AML-193 (cell line): ENCODE results near the gene CGB8.
A peak's percentile ranks its signal among the peaks of the same experiment; 100 is the strongest.
"Not testable (repeated sequence)": the region's sequence is repeated elsewhere in the genome, so short reads cannot be mapped to it uniquely, and the experiment has no call there.

ENCODE experiments used
- DNase-seq, 2 experiments: peaks; one replicate each; lab custom pipeline; 2025; lab: John Stamatoyannopoulos, UW

The CGB8 gene

DNA sequence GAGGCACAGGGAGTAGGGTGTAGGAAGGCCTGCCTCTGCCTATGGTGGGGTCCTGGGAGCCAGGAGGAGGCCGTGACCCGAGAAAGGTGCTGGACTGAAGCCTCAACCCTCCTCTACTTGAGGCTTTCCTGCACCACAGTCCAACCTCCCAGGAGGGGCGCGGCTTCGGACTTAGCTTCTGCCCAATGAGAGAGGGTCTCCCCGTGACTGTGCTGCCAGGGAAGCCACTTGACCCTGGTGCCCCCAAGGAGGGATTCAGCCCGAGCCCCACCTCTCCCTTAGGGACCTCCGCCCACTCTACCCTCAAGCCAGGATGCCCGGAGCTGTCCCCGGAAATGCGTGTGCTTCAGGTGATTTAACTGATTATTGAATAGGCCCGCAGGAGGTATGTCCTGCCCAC is at the start of gene CGB8:
TSS of gene CGB8 (minus strand) at position 101 of the 400 bp plus-strand sequence. CDS start 372 bp downstream, outside the sequence.
- DNase-seq, result not testable (repeated sequence)

DNA sequence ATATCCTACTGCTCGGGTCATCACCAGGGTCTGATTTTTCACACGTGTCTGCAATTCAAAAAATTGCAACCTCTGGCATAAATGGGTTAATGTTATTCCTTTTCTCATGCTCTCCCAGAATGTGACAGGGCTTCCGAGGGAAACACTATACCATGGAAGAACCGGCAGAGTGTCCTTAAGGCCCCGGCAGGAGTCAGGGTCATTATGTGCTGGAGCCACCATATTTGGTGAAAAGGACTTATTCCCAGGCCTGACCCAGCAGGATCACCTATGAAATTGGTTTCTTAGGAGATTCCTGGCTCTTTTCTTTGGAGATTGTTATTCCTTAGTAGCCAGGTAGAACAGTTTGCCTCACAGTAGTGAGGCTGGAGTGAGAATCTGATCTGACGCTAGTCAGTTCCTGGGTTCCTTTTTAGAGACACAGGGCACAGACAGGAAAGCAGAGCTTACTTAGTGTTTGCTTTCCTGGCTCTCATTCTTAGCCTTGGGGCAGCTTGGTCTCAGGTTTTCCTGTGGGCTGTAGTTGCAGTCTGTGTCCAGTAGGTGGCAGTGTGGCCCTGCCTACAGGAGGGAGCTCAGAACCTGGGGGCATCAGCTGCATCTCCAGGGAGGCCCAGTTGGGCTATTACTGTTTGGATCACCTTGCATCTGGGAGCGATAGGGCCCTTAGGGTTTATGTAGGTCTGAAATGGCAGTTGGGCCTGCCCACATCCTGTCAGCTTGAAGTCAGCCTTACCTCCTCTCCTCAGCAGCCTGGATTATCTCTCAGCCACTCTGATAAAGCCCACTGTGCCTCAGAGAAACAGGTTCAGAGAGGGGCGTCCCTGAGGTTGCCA is 48.8 kb upstream of the CGB8 start:
- DNase-seq, result peak; percentile 67 to 79

DNA sequence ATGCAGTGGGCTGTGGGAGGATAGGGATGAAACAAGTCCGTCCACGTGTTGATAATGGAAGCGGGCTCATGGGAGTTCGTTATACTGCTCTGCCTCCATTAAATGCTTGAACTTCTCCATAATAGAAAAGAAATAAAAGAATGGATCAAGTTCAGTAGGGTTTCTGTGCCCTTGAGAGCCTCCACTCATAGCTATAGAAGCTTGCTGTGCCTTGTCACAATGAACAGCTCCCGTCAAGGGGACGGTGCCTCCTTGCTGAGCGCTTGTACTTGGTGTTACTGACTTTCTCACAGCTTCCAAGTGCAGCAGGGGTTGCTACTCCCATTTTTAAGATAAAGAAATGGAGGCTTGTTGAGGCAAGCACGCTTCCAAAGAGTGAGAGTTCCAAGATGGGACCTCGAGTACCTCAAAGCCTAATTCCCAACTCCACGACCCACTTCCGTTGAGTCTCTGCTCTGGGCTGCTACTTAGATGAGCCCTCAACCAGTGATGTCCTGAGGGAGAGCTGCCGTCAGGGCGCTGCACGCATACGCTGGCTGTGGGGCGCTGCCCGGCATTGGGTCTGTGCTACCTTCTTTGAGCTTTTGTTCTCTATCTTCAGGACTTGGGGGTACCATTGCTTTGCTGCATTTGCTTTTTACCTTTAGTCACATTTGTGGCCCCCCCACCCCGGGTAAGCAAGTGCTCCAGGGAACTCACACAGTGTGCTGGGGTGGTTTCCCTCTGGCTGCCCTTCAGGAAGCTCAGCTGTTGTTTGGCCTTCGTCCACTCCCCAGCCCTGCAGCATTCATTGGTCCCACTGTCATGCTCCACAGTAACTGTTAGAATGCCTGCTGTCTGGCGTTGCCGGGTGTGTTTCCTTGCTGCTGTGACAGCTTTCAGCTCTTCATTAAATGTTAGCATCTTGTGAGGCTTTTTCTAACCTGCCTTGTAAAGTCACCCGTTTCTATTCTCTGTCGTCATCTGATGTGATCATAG is 45.9 kb upstream of the CGB8 start:
- DNase-seq, result no peak

DNA sequence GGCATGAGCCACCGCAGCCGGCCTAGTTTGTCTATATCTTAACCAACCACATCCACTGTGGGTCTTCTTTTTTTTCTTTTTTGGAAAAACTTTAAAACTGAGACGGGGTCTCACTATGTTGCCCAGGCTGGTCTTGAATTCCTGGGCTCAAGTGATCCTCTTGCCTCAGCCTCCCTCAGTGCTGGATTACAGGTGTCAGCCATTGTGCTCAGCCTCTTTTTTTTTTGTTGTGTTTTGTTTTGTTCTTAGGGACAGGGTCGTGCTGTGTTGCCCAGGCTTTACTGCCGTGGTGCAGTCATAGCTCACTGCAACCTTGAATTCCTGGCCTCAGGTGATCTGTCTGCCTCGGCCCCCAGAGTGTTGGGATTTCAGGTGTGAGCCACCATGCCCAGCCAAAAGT is 43.8 kb upstream of the CGB8 start:
- no peak for DNase-seq

DNA sequence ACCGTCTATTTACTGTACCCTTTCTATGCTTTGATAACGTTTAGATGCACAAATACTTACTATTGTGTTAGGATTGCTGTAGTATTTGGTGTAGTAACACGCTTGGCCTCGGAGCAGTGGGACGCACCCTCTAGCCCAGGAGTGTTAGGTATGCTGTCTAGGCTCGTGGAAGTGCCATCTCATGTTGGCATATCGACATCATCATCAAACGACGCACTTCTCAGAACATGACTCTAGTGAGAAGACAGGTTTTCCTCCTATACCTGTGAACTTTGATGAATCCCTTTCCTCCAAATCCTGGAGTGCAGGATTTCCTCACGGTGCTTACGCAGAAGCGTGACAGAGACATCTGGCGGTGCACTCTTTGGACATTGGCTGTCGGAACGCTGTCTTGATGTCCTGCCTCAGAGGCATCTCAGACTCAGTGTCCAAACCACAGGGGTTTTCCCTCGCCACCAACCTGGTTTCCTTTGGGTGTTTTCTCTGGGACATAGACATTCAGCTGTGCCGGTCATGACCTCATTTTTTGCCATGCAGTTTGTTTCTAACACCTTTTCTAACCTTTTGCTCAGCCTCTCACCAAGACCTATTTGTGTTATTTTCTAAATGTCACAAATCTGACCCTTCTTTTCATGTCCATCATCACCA is 42.6 kb upstream of the CGB8 start:
- DNase-seq, result no peak

DNA sequence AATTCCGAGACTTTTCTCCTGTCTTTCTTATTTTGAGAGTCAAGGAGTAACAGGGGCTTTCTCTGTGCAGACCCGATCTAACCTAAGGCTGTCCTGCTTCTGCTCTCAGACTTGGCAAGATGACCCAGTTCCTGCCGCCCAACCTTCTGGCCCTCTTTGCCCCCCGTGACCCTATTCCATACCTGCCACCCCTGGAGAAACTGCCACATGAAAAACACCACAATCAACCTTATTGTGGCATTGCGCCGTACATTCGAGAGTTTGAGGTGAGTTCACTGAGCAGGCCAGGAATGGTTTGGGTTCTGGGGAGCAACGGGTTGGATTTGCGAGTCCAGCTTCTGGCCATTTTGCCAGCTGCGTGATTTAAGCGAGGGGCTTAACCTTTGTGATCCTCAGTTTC is 37.4 kb upstream of the CGB8 start:
- no peak for DNase-seq

DNA sequence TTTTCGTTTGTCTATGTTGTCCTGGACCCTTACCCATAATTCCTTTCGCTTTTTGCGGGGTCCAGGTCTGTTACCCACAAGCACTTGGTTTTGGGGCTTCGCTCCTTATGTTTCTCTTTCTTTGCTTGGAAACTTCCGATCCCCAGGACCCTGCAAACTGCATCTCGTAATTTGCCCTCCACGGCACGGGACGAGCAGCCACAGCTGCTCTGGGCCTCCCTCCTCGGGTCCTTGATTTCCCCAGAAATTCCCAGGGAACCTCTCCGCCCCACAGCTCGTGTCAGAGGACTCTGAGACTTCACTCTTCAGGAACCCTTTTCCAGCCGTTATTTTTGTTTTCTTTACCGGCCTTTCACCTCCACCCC is 36.9 kb upstream of the CGB8 start:
- no peak for DNase-seq

DNA sequence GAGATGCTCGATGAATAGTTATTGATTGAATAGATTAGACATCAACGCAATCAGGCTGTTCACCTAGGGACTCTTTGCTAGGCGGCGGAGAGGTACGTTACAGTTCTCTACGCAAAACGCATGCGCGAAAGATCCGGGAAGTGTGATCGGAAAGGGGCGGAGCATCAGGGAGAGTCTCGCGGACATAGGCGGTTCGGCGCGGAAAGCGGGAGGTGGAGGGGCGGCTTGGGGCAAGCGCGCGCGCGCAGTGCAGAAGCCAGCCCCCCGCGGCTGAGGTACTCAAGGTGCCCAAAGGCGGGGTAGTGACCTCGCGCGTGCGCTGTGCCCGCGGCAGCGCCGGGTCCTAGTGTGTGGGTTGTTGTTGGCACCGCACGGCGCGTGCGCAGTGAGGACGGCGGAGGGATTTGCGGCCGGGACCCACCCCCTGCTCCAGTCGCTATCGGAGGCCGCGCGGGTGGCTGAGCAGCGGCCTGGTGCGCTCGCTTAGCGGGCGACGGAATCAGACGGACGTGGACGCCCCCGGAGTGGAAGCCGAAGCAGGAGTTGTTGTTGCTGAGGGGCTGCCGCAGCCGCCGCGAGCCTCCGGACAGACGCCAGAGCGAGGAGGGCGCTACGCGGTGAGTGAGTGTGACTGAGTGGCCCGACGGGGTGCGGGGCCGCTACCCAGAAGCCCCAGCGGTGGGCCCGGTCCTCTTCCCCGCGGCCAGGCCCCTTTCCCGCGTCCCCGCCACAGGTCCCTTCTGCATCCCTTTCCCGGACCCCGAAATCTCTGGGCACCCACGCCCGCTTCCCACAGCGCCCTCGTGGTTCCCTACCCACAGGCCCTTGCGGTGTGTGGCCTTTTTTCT is 36.3 kb upstream of the CGB8 start, which contains the start of gene SNRNP70:
TSS of gene SNRNP70 (plus strand) at position 432 of the 848 bp plus-strand sequence. CDS start 964 bp downstream, outside the sequence.
- peak; percentile 96 to 98 for DNase-seq

DNA sequence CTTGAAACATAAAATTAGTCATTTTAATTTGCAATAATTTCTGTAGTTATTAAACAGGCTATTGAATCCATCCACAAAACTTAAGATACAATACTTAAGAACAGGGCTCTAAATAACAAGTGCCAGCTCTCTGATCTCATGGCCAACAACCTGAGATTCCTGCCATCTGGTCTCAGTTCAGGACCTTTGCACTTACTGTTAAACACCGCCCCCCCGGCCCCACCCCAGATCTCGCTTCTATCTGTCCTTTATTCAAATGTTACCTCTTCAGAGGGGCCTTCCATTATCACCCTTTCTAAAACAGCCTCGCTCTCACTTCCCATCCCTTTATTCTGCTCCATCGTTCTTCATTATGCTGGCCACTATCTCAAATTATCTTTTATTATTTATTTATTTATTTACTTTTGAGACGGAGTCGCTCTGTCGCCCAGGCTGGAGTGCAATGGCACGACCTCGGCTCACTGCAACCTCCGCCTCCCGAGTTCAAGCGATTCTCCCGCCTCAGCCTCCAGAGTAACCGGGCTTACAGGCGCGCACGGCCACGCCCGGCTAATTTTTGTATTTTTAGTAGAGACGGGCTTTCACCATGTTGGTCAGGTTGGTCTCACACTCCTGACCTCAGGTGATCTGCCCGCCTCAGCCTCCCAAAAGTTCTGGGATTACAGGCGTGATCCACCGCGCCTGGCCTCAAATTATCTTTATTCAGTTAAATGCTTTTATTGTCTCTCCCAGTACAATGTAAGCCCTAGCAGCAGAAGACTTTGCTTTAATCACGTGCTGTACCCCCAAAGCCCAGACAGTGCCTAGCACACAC is 35.5 kb upstream of the CGB8 start:
- DNase-seq, result no peak

DNA sequence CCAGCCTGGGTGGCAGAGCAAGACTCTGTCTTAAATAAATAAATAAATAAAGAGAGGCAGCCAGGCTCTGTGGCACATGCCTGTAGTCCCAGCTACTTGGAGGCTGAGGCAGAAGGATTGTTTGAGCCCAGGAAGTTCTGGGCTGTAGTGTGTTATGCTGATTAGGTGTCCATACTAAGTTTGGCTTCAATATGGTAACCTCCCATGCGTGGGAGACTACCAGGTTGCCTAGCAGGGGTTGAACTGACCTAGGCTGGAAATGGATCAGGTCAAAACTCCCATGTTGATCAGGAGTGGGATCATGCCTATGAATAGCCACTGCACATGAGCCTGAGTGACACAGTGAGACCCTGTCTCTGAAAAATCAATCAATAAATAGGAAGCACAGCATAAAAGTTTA is 32.4 kb upstream of the CGB8 start:
- no peak for DNase-seq

DNA sequence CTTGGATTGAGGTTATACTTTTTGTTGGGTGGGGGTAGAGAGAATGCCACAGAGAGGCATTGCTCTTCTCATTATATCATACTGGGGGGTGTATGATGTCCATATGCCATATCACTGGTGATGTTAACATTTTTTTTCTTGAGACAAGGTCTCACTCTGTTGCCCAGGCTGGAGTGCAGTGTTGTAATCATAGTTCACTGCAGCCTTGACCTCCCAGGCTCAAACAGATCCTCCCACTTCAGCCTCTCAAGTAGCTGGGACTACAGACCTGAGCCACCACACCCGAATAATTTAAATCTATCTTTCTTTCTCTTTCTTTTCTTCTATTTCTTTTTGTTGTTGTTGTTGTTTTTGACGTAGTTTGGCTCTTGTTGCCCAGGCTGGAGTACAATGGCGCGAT is 31.5 kb upstream of the CGB8 start:
- DNase-seq, result no peak

DNA sequence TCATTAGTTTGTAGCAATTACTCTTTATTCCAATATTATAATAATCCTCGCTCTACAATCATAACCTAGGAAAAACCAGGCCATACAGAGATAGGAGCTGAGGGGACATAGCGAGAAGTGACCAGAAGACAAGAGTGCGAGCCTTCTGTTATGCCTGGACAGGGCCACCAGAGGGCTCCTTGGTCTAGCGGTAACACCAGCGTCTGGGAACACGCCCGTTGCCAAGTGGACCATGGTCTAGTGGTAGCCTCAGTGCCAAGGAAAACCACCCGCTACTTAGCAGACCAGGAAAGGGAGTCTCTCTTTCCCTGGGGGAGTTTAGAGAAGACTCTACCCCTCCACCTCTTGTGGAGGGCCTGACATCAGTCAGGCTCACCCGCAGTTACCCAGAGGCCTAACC is 26.0 kb upstream of the CGB8 start:
- DNase-seq, result peak in 1 of 2 experiments; percentile 15

DNA sequence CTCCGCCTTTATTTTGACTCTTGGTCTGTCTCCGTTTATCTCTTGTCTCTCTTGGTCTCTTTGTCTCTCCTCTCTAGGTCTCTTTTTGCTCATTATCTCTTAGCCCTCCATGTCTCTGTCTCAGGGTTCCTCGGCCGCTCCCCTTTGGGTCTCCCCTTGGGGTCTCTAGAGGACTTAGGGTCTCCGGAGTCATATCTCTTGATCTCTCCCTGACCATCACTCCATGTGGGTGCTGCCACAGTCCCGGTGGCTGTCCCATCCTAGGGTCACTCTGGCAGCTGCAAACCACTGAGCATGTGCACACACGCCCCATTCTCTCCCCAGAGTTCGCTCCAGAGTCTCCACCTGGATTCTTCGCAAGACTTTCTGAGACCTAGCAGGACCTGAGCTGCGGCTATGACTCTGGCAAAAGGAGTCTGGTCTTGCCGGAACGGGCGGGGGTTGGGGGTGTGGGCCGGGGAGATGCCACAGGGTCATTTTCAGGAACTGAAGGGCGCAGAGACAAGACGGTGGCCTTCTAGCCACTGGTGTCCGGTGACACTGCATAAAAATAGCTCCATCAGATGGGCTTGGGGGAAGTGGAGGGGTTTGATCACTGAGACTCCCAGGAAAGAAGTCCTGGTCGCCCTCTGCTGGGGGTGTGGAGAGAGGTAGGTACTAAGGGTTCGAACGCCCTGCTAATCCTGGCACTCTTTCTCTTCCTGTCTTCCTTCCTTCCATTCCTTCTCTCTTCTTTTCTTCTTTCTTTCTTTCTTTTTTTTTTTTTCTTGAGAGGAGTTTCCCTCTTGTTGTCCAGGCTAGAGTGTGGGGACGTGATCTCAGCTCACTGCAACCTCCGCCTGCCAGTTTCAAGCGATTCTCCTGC is 24.8 kb upstream of the CGB8 start:
- DNase-seq, result peak in 1 of 2 experiments; percentile 25

DNA sequence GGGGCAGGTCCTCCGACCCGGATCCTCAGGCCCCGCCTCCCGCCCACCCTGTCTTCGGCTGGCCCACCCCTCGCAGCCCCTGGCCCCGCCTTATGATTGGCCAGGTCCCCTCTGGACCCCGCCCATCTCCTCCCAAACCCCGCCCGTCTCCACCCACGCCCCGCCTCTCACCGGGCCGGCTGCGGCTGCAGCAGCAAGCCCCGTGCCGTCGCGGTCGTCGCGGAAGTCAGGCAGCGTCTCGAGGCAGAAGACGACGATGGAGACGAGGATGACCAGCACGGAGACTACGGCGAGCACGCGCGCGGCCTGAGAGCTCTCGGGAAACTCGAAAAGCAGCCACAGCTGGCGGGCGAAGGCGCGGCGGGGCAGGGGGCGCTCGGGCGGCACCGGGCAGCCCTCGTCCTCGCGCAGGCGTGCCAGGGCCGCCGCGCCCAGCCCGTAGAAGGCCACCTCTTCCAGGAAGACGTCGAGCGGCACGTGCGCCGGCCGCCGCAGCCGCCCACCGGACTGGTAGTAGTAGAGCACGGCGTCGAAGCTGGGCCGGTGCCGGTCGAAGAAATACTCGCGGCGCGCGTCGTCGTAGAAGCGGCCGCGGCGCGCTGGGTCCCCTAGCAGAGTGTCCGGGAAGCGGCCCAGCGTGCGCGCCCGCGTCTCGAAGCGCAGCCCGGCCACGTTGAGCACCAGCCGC is 23.1 kb upstream of the CGB8 start:
- DNase-seq, result no peak

DNA sequence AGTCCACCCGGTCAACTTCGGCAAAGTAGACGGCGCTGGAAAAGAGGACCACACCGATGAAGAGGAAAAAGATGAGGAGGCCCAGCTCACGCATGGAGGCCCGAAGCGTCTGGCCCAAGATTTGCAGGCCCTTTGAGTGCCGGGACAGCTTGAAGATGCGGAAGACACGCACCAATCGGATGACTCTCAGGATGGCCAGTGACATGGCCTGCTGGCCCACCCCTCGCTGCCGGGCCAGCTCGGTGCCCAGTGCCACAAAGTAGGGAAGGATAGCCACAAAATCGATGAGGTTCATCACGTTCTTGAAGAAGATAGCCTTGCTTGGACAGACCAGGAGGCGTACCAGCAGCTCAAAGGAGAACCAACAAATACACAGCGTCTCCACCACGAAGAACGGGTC is 21.5 kb upstream of the CGB8 start:
- no peak for DNase-seq

DNA sequence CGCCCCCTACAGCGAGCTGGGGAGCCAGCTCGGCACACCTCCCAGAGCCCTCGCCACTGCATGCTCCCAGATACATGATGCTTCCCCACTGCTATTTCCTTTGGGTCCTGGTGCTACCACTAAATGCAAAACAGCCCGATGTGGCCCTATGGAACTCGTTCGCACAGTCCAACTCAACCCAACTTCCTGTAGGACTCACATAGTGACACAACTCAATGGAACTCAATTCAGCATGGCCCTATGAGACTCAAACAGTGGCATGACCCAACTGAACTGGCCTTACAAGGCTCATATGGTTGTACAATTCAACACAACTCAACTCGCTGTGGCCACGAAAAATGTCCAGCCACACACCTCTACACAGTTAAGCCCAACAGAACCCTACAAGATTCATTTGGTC is 20.1 kb upstream of the CGB8 start:
- no peak for DNase-seq

DNA sequence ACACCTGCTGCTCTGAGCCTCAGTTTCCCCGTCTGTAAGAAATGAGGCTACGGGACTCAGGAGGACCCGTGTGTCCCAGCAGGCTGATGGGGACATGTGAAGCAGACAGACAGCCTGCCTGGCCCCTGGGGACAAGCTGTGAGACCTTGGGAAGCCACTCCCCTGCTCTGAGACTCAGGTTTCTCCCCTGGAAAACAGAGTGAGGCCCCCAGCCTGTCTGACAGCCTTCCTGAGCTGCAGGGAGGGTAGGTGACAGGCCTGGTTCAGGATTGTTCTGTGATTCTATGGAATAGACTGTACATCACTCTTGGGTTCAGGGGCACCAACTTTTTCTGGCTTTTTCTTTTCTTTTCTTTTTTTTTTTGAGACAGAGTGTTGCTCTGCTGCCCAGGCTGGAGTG is 18.6 kb upstream of the CGB8 start:
- no peak for DNase-seq

DNA sequence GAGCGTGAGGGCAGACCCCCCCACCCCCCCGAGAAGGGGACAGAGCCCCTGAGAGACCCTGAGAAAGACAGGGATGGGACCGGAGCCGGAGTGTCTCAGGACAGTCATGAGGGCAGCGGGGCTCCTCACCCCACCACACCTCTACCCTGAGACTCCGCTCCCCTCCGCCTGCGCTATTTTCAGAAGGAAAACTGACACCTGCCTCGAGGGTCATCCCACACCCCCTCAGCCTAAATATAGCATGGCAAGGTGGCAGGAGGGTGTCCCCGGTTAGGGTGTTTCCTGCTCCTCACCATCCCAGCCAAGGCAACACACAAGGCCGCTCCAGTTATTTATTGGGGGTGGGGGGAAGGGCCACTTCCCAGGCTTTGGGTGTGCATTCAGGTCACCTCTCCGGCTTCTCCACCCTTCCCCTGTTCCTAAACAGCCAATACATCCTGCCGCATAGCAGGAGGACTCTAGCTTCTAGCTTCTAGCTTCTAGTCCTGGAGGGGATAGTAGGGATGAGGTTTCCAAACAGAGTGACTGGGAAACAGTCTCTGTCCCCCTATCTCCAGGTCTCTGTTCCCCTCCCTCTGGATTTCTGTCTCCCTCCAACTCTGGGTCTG is 17.1 kb upstream of the CGB8 start:
- DNase-seq, result no peak
